GM18499 (cell line): ENCODE results near the gene OR2L13.
"Not testable (repeated sequence)": the region's sequence is repeated elsewhere in the genome, so short reads cannot be mapped to it uniquely, and the experiment has no call there.

Experiments used
- ATAC-seq: cut with Tn5 transposase; IDR thresholded peaks from one replicate; pipeline ENCODE4 v1.9.1; 2021; ENCODE audit warnings: moderate number of reproducible peaks; ENCODE audit not compliant: insufficient read depth, unreplicated experiment

The OR2L13 gene

GRCh38 chr1:248094884-248095283, at the start of gene OR2L13:
OR2L13 (plus strand) TSS chr1:248095184; CDS start chr1:248099376, 4,192 bp downstream.
- no peak for ATAC-seq

DNA sequence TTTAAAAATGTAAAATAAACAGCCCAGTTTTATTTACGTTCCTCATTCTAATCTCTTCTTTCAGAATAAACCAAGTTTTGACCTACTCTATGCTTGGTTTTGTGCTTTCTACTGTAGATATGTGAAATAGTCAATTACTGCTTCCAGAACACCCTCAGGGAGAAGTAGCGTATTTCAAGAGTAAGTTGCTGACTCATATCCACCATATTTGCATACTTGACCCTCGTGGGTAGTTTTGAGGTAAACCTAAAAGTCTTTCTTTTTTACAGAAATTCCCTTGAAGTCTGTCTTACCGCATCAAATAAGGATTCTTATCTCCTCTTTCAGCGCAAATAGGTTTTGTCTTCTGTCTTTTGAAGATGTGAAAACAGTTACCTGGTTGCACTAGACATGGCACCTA, 49.8 kb upstream of the OR2L13 start:
- ATAC-seq: no peak

- ATAC-seq: no peak
Measured at GRCh38 chr1:248046536-248046935, 48.4 kb upstream of the OR2L13 start, which contains the start of gene OR2L3. OR2L3 (plus strand) TSS chr1:248046836; CDS start chr1:248060682, 13,846 bp downstream.

GRCh38 chr1:248047008-248047407, 48.0 kb upstream of the OR2L13 start:
- no peak for ATAC-seq

DNA sequence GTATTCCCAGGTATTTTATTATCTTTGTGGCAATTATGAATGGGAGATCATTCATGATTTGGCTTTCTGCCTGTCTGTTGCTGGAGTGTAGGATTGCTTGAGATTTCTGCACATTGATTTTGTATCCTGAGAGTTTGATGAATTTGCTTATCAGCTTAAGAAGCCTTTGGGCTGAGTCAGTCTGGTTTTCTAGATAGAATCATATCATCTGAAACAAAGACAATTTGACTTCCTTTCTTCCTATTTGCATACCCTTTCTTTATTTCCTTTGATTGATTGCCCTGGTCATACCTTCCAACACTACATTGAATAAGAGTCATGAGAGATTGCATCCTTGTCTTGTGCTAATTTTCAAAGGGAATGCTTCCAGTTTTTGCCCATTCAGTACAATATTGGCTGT, 40.3 kb upstream of the OR2L13 start:
- ATAC-seq: no peak

DNA sequence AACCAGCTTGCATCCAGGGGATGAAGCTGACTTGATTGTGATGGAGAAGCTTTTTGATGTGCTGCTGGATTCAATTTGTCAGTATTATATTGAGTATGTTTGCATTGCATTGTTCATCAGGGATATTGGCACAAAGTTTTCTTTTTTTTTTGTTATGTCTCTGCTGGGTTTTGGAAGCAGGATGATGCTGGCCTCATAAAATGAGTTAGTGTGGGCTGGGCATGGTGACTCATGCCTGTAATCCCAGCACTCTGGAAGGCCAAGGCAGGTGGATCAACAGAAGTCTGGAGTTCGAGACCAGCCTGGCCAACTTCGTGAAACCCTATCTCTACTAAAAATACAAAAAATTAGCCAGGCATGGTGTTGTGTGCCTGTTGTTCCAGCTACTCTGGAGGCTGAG, 39.7 kb upstream of the OR2L13 start:
- ATAC-seq: no peak

- no peak for ATAC-seq
Measured at GRCh38 chr1:248065071-248065470, 29.9 kb upstream of the OR2L13 start.

DNA sequence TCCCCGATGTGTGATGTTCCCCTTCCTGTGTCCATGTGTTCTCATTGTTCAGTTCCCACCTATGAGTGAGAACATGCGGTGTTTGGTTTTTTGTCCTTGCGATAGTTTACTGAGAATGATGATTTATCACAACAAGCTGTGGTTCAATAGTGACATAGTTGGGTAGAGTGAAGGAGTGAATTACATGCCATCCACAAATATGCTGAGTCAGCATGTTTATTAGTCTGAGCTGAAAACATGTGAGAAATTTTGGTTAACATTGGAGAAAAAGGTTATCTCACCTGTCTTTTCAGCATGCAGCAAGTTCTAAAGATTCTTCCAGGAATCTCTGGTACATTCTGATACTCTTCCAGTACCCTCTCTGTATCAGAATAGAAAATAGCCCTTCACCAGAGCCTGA, 29.4 kb upstream of the OR2L13 start:
- no peak for ATAC-seq

- not testable (repeated sequence) for ATAC-seq
Measured at GRCh38 chr1:248083864-248084263, 11.1 kb upstream of the OR2L13 start.

- no peak for ATAC-seq
Measured at GRCh38 chr1:248098529-248098928, 3.5 kb downstream of the OR2L13 start.

- ATAC-seq: no peak
Measured at GRCh38 chr1:248102847-248103246, 7.9 kb downstream of the OR2L13 start.

DNA sequence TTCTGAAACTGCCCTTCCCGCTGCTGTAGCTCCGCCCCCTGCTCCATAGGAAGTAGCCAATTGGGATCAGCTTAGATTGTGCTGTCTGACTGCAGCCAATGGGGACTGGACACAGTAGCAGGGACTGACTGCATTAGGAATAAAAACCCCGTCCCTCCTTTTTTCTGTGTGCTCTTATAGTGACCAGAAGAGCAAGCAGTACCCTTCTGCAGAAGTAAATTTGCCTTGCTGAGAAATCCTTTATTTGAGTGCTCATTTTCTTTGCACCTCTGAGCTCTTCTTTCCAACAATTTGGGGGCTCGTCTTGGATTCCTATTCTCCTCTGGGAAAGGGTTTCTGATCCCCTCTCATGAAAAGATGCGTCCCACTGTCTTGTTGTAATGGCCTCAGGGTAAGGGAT, 16.2 kb downstream of the OR2L13 start:
- no peak for ATAC-seq

DNA sequence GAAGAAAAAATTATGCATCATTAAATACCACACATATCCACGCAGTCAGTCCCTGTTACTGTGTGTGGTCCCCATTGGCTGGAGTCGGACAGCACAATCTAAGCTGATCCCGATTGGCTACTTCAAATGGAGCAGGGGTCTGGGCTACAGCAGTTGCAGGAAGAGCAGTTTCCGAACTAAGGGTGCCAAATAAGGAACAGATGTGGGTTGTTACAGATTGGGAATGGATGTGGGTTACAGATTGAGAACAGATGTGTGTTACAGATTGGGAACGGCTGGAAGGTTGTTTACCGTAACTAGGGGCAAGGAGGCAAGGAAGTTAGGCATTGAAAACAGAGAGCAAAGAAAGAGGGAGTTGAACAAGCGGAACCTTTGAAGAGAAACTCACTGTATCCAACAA, 19.9 kb downstream of the OR2L13 start:
- no peak for ATAC-seq

DNA sequence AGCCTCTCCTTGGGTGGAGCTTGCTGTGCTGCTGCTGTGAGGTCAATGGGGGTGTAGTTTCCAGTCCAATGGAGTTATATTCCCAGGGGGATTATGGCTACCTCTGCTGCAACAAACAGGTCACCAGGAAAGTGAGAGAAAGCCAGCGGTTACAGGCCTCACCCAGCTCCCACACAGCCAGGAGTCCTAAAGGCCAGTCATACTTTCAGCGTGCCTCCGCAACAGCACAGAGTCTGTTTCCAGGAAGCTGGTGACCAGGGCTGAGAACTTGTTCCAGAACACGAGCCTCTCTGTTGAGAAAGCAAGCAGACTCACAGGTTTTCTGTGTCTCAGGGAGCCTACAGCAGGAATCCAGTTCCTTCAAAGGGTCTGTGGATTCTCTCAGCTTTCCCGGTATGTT, 32.7 kb downstream of the OR2L13 start:
- no peak for ATAC-seq

- ATAC-seq: no peak
Measured at GRCh38 chr1:248136811-248137210, 41.8 kb downstream of the OR2L13 start.

- no peak for ATAC-seq
Measured at GRCh38 chr1:248140846-248141245, 45.9 kb downstream of the OR2L13 start.

GRCh38 chr1:248143311-248143710, 48.3 kb downstream of the OR2L13 start:
- no peak for ATAC-seq

DNA sequence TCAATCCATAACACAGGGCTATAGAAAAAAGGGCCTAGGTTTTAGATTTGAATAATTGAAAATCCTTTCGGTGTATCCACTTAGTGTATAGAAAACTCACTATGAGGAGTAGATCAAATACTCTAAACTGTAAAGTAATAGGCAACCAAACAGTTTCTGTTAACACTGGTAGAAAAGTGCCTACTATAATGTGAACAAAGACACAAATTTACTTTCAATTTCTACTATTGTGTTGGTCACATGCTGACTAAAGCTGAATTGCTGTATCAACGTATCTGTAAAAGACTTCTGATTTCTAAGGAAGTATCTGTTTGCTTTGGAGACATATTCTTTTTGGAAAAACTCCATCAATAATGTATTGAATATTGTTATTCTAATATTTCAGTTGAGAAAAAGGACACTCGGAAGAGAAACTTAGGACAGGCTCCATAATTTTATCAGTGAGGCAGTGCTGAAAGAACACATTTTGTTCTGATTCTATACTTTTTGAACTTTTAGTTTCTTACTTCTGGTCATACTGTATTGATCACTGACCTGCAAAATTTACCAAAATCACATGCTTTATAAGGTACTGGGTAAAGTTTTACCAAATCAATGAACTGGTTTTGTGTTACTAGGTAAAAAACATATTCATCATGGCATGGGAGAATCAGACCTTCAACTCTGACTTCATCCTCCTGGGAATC, 49.7 kb downstream of the OR2L13 start, which contains the start of gene OR2M5:
TSS of gene OR2M5 (plus strand) at position 636 of the 686 bp plus-strand sequence. CDS start at position 636, 0 bp downstream.
- no peak for ATAC-seq
